ENCODE measurements around the gene GIMAP8. TPM values are rescaled to one million over a fixed set of nuclear protein-coding genes. Genes with fewer than 3 reads are reported as not detected.

GIMAP8 gene
- total RNA-seq, 1 donor from 2014 or later: not detected

DNA sequence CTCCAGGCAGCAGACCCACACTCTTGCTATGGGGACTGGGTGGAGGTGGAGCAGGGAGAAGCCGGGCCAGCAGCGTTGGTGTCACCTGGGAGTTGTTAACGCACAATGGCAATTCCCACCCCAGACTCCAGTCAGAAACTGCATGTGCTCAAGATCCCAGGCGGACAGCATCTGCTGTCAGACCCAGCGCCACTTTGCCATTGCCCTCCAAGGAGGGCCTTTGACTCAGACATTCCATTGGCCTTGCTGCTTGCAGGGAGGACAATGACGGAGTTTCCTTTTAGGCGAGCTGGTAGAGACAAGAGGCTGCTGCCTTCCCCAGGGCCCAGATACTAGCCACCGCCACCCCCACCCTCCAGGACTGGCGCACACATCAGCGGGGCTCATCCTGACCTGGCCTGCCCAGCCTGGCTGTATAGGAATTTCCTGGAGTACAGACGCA, 36.8 kb upstream of the GIMAP8 start:
- DNase-seq (ENCODE audit: low spot score, unreplicated experiment): no peak
- peaks cover 5% of the 10 kb centered on the region for H3K4me1 Mint-ChIP-seq (ENCODE audit: low read depth)
- H3K9me3 Mint-ChIP-seq (ENCODE audit: low read depth): no peaks in the 10 kb centered on the region
- peaks cover 6% of the 10 kb centered on the region for H3K27me3 Mint-ChIP-seq
- H3K4me3 Mint-ChIP-seq (ENCODE audit: low read depth): no peak overlapping the region
- no peak for TF ChIP-seq CTCF (IDR thresholded peaks at IDR 0.05; ENCODE audit: unreplicated experiment)
- peaks cover under 1% of the 10 kb centered on the region for H3K36me3 Mint-ChIP-seq (ENCODE audit: insufficient read depth)
- H3K27ac Mint-ChIP-seq: no peak overlapping the region

- Mint-ChIP-seq H3K9me3 (ENCODE audit: low read depth) (no peaks in the 10 kb centered on the region), H3K4me3 (ENCODE audit: low read depth) (no peak overlapping the region), H3K27ac (peak overlapping the region; percentile 6), H3K27me3 (peaks cover 15% of the 10 kb centered on the region), H3K4me1 (ENCODE audit: low read depth) (peaks cover 5% of the 10 kb centered on the region), H3K36me3 (ENCODE audit: insufficient read depth) (no peaks in the 10 kb centered on the region)
- TF ChIP-seq CTCF (IDR thresholded peaks at IDR 0.05; ENCODE audit: unreplicated experiment): no peak
- DNase-seq (ENCODE audit: low spot score, unreplicated experiment): no peak
These were observed 35.0 kb upstream of the GIMAP8 start for GRCh38 chr7:150415161-150416153.

GRCh38 chr7:150417239-150417638, 33.2 kb upstream of the GIMAP8 start:
- Mint-ChIP-seq H3K27me3 (peaks cover 24% of the 10 kb centered on the region), H3K4me3 (ENCODE audit: low read depth) (no peak overlapping the region), H3K27ac (no peak overlapping the region), H3K36me3 (ENCODE audit: insufficient read depth) (no peaks in the 10 kb centered on the region), H3K4me1 (ENCODE audit: low read depth) (peaks cover 5% of the 10 kb centered on the region), H3K9me3 (ENCODE audit: low read depth) (no peaks in the 10 kb centered on the region)
- DNase-seq (ENCODE audit: low spot score, unreplicated experiment): no peak
- no peak for TF ChIP-seq CTCF (IDR thresholded peaks at IDR 0.05; ENCODE audit: unreplicated experiment)

DNA sequence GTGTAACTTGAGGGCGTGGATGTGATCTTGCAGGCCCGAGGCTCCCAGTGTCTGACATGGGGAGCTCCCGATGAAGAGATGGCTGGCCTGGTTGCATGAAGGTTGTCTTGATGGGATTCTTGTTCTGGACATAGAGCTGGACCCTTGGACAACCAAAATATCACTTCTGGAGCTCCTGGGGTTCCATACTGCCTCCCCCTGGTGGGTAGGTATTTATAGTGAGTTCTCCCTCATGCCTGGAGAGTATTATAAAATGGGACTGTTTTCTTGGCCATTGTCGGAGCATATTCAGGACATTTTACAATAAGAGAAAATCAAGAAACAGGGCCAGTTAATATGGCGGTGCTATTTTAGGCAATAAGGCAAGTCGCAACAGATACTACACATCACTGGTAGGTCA, 32.6 kb upstream of the GIMAP8 start:
- peak; percentile 23 for TF ChIP-seq CTCF (IDR thresholded peaks at IDR 0.05; ENCODE audit: unreplicated experiment)
- Mint-ChIP-seq H3K27ac (no peak overlapping the region), H3K4me1 (ENCODE audit: low read depth) (peaks cover 5% of the 10 kb centered on the region), H3K36me3 (ENCODE audit: insufficient read depth) (no peaks in the 10 kb centered on the region), H3K27me3 (peaks cover 23% of the 10 kb centered on the region), H3K4me3 (ENCODE audit: low read depth) (no peak overlapping the region), H3K9me3 (ENCODE audit: low read depth) (no peaks in the 10 kb centered on the region)
- no peak for DNase-seq (ENCODE audit: low spot score, unreplicated experiment)

DNA sequence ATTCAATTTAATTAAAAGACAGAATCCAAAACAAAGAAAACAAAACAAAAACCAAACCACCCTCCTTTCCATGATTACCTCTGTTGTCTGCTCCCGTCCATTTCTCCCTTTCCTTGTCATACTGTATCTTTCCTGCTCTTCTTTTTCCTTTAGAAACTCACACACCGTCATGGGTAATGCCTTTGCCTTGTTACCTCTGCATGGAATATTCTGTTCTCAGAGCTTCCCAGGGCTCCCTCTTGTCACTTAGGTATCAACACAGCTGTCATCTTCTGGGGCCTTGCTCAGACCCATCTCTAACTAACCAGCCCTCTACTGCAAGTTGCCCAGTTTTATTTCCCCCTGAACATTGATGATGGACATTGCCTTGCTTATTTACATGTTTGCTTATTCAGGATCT, 30.2 kb upstream of the GIMAP8 start:
- H3K27ac Mint-ChIP-seq: no peak overlapping the region
- no peaks in the 10 kb centered on the region for H3K9me3 Mint-ChIP-seq (ENCODE audit: low read depth)
- H3K36me3 Mint-ChIP-seq (ENCODE audit: insufficient read depth): no peaks in the 10 kb centered on the region
- DNase-seq (ENCODE audit: low spot score, unreplicated experiment): no peak
- peaks cover 5% of the 10 kb centered on the region for H3K4me1 Mint-ChIP-seq (ENCODE audit: low read depth)
- no peak overlapping the region for H3K4me3 Mint-ChIP-seq (ENCODE audit: low read depth)
- H3K27me3 Mint-ChIP-seq: peaks cover 18% of the 10 kb centered on the region
- TF ChIP-seq CTCF (IDR thresholded peaks at IDR 0.05; ENCODE audit: unreplicated experiment): no peak

Data from progenitor cell of endocrine pancreas (in vitro differentiated cells).